H54 (cell line): ENCODE measurements around the gene POLR2C.

Source experiments
- DNase-seq: peaks from one replicate; pipeline ENCODE4 v3.0.0; 2011; ENCODE audit warnings: low spot score, mixed read lengths; ENCODE audit not compliant: insufficient read length
- FAIRE-seq: peaks from 3 replicates; lab custom pipeline; 2011; peaks lifted over from hg19 to GRCh38; lab: Jason Lieb, UNC
- POLR2A ChIP-seq: IDR thresholded peaks from 2 replicates; pipeline ENCODE4 v1.6.1; 2011; ENCODE audit warnings: low read depth, mild to moderate bottlenecking, low read length

Gene POLR2C

GRCh38 chr16:57471209-57471608 is 8.7 kb downstream of the POLR2C start:
- TF ChIP-seq POLR2A = no peak
- no peak for FAIRE-seq
- DNase-seq = no peak

GRCh38 chr16:57471852-57472664 is 9.6 kb downstream of the POLR2C start:
- TF ChIP-seq POLR2A = no peak
- DNase-seq (no peak), FAIRE-seq (no peak)

DNA sequence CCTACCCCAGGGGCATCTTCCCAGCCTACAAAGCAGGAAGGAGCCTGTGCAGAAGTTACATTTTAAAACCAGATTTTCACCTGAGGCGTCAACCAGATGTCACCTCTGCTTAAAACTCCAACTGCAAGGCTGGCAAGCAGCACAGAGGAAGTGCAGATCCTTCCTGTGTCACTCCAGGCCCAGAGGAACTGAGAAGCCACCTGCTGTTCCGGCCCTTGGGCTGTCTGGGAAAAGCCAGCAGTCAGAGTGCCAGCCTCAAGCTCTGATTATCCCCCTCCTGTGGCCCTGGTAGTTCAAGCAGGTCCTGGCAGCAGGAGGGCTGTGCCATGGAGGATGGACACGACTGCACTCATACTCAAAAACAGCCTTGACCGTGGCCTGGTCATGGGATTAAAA is 10.2 kb downstream of the POLR2C start:
- FAIRE-seq (no peak), DNase-seq (peak; percentile 38)
- TF ChIP-seq POLR2A = no peak

DNA sequence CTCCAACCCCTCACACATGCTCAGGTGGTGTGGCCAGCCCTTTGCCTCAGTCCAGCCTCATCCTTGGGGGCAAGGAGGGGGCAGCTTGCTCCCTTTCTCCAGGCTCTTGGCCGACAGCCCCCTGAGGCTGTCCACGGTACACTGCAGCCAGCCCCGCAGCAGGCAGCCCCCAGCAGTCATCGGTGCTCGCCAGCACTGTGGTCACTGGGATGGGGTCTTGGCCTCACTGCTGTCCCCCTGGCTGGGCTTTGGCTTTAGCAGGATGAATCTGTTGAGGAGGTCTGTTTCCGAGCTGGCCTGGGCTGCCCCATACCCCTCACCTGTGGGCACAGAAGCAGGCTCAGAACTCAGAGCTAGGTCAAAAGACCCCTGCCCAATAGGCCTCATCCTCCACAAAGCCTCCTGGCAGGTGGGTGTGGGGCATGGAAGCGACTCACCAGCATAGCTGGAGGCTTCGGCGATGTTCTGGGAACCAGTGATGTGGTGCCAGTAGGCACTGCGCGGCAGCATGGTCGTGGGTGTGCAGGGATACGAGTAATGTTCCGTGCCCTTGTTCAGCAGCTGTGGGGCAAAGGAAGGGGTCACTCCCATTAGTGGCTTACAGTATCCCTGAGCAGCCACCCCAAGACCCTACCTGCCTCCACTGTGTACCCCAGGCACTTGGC is 10.8 kb downstream of the POLR2C start:
- no peak for FAIRE-seq
- TF ChIP-seq POLR2A = no peak
- DNase-seq = no peak

DNA sequence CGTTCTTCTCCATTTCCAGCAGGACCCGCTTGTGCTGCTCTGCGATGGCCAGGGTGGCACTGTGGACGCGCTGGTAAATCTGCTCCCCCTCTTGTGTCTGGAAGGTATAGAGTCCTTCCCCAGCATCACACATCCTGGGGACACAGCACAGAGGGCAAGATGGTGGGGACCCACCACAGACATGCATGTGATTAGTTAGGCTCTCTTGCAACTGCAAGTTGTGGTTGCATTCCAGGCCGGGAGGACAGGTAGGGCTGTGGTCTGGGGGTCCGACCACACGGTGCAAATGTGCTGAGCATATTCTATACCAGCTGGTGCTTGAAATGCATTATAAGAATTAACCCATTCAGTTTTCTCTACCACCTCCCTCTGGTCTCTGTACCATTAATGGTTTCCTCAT is 11.4 kb downstream of the POLR2C start:
- no peak for FAIRE-seq
- DNase-seq = no peak
- no peak for TF ChIP-seq POLR2A

GRCh38 chr16:57474671-57475661 is 12.5 kb downstream of the POLR2C start:
- no peak for TF ChIP-seq POLR2A
- no peak for DNase-seq
- FAIRE-seq = no peak

- DNase-seq (peak; percentile 43), FAIRE-seq (no peak)
- no peak for TF ChIP-seq POLR2A
These were observed 13.3 kb downstream of the POLR2C start for GRCh38 chr16:57475711-57476339.

- no peak for TF ChIP-seq POLR2A
- FAIRE-seq = no peak
These were observed 14.3 kb downstream of the POLR2C start for GRCh38 chr16:57476546-57477410.

GRCh38 chr16:57477531-57478202 is 15.2 kb downstream of the POLR2C start:
- TF ChIP-seq POLR2A = no peak
- DNase-seq (no peak), FAIRE-seq (no peak)

More at GRCh38 chr16:57476546-57477410, 14.3 kb downstream of the POLR2C start:
- no peak for DNase-seq

GRCh38 chr16:57478396-57479204 is 16.1 kb downstream of the POLR2C start:
- no peak for TF ChIP-seq POLR2A
- DNase-seq (no peak), FAIRE-seq (no peak)
